ENCODE results near the gene GPR39.

Gene GPR39

DNA sequence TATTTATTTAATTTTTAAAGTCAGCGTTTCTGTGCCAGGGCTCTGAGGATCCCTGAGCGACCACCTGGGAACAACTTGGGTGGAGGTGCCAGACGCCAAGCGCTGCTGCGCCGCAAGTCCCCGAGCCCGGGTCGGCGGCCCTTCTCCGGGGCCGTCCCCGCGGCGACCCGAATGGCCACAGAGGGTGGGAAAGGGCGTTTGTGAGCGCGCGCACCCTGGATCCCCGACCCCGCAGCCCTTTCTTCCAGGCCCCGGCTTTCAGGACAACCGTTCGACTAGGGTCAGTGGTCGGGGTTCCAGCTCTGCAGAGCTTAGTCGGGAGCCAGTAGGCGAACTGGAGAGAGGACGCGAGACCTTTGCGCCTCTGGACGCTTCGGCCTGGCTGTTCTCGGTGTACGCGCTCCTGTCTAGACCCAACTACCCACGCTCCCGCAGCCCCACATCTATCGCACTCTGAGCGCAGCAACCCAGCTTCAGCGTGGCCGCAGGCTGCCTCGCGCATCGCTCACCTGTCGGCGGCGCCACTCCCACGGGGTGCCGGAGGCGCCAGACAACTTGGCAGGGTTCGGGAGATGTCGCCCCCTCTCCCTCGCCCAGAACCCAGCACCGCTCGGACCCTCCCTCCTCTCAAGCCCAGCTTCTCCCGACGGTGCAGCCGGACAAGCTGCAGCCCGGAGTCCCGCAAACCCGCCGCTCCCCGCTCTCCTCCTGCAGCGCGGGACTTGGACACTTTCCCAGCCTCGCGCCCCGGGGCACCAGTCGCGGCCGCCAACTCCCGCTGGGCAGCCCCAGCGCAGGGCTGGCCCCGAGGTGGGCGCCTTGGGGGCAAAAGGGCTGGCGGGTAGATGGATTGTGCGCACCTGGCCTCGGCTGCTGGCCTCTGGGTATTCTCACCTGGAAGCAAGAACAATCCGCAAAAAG lies 252.6 kb downstream of the GPR39 start:
- no peak for DNase-seq (ENCODE audit: low read depth in 1 of 2, low spot score in 1 of 2)

DNA sequence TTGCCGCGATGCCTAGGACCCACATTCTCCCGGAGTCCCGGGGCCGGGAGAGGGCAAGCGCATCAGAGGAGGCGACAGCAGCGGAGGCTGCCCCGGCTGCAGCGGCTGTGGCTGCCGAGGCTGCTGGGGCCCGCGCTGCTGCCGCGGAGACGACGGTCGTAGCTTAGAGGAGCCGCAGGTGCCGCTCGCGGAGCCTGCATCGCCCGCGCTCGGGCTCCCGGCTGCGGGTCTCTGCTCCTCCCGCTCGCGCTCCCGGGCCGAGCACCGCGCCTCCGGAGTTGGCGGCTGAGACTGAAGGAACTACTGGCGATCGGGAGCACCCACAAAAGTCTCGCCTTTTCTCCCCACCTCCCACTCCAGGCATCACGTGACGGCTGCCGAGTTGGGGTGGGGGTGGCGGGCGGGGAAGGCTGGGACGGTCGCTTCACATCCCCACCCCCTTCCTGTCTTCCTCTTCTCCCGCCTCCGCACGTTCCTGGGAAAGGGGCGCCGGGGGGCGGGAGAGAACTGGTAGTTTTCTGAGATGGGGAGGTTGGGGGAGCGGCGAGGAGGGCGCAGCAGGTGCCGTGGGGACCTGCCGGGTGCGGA lies 253.4 kb downstream of the GPR39 start, which contains the start of gene LYPD1:
Gene LYPD1 (minus strand): TSS at position 298 of the 588 bp plus-strand sequence. CDS start 273 bp downstream, at position 25.
- no peak for DNase-seq (ENCODE audit: low read depth in 1 of 2, low spot score in 1 of 2)

DNA sequence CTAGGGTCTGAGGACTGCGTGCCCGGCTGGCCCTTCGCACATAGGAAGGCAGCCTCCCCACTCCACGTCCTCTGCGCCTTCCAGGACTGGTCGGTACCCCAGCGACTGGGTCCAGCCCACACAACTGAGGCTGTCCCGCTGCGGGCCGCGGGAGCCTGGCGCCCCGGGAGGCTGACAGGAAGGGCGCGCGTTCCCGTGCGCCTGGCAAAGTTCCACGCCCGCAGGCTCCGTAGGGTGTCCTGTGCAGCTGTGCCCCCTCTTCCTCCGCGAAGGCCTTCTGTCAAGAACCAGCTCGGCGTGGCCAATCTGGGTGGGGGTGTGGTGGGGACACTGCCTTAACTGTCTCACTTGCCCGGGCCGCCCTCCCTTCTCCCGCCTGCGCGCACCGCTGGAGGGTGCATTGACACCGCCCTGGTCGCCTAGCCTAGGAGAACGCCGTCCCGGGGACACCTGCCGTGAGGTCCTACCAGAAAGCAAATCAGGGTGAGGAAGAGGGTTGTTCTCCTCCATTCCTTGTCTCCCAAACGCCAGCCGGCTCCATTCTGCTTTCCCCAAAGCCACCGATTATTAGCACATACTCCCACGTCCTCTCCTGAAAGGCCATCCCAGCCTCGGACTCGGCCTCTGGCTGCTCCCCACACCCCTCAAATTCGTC lies 254.0 kb downstream of the GPR39 start:
- no peak for DNase-seq (ENCODE audit: low read depth in 1 of 2, low spot score in 1 of 2)

DNA sequence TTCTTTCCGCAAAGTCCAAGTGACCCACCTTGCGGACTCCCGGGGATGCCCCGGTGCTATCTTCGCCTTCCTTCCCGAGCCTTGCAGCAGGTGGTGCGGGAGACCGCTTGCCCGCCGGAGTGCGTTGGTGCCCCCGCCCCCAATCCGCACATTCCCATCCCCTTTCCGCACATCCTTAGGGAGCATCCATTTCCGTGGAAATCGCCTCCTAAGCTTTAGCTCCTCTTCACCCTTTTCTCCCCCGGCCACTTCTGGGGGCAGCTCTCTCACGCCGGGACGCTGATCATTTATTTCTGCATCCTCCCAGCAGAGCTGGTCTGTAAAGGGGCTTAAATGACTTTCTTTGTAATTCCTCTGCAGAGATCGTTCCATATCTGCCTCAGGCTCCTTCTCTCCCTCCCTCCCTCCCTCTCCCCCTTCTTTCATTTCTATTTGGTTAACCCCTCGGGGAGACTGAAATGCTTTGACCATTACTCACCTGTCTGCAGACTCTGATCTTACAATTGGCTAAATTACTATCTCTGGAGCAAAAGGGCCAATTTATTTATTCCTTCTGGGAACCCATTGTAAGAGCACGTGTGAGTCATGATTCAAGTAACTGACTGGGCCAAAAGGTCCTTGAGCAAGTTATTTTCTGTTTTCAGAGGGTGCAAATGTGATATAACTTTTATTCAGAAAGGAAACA lies 254.7 kb downstream of the GPR39 start:
- no peak for DNase-seq (ENCODE audit: low read depth in 1 of 2, low spot score in 1 of 2)

DNA sequence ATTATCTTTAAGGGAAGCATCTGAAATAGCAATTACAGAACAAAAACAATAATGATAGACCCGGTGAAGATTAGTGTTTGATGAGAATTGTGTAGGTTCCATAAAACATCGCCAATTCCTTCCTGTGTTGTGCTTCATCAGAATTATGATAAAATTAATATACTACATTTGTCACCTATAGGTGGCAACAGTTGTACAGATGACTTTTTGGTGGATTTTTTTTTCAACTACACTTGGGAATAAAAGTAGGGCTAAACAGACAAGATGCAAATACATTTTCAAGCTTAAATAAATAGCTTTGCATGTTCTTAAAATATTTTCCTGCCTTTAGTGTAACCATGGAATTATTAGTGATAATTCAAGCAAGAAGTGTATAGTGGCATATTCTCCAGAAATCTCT lies 260.4 kb downstream of the GPR39 start:
- DNase-seq (ENCODE audit: low read depth in 1 of 2, low spot score in 1 of 2): no peak

DNA sequence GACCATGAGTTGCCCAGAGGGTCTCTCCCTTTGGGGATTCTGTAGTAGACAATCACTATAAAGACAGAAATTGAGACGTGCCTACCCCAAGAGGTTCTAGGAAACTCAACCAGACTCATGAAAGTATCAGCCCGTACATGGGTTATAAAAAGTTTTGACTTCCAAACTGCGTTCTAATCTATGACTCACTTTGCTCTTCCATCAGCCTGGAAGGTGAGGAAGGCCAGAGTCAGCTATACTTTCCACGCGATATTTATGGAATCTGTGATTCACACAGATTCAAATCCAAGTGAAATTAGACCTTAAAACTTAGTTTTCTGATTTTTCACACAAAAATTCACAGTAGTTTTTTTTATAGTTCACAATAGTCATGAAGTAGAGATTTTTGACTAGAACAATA lies 261.1 kb downstream of the GPR39 start:
- DNase-seq (ENCODE audit: low read depth in 1 of 2, low spot score in 1 of 2): no peak

DNA sequence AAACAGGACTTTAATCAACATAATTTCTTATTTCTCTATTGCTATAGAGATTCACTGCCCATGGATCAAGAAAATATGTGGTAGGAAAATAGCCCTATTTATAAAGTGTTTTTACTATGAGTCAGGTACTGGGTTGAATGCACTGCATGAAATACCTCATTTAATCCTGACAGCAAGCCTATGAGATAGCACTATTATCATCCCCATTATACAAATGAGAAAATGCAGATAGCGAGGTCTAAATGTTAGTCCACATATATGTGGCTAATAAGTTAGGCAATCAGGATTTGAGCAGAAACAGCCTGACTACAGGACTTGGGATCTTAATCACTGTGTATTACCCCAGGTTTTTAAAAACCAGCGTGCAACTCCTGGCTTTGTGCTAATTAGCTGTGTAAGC lies 261.9 kb downstream of the GPR39 start:
- no peak for DNase-seq (ENCODE audit: low read depth in 1 of 2, low spot score in 1 of 2)

DNA sequence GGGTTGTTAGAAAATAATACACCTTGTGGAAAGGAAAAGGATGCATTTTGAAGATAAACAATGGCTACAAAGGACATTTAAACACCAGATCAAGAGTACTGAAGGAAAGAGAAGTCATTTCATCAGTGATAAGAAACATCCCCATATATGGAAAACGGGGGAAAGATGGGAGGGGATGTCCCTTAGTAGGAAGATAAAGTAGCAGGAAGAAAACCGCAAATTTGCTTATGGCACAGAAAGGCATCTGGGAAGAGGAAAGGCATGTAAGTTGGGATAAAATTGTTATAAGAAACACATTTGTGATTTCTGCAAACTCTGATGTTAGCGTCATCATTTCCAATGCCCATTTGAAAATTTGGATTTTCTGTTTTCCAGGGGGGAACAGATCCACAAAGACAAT lies 263.9 kb downstream of the GPR39 start:
- DNase-seq (ENCODE audit: low read depth in 1 of 2, low spot score in 1 of 2): no peak

DNA sequence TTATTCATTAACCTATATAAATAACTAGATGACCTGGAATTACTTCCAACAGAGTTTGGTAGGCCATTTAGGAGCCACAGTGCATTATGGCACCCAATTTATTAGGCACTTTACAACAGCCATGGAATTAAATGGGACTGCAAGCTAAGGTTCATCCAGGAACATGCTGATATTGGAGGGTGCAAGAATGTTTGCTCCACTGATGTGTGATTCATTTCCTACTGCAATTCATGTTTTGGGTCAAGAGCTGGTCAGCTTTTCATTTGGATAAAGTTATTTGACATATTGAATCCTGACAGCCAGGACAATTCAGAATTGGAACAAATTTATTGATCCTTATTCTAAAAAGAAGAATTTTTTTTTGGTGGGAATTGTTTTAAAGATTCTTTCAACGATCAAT lies 265.2 kb downstream of the GPR39 start:
- no peak for DNase-seq (ENCODE audit: low read depth in 1 of 2, low spot score in 1 of 2)

DNA sequence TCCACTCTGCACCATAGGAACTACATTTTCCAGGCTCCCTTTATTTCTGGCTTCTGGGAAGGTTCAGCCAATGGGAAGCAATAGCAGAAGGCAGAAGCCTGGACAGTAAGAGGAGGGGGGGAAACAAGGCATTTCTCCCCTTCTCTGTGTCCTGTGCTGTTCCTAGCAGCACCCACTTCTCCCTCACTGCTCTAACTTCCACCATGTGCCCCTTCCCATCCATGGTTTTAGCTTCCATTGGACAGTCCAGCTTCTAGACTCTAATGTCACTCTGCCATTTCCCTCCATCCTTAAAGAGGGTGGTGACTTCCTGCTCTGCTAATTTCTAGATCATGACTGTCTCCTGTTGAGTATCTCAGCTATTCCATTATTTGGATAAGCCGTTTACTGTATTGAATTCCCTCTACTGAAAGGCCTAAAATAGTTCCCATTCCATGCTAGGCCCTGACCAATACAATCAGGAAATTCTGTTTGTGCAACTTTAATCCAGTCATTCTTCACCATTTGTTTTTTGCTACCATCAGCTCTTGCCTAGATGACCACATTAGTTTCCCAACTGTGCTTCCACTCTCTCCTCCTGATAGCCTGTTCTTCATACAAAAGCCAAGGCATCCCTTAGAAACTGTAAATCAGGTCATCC lies 274.2 kb downstream of the GPR39 start:
- DNase-seq (ENCODE audit: low read depth in 1 of 2, low spot score in 1 of 2): no peak

DNA sequence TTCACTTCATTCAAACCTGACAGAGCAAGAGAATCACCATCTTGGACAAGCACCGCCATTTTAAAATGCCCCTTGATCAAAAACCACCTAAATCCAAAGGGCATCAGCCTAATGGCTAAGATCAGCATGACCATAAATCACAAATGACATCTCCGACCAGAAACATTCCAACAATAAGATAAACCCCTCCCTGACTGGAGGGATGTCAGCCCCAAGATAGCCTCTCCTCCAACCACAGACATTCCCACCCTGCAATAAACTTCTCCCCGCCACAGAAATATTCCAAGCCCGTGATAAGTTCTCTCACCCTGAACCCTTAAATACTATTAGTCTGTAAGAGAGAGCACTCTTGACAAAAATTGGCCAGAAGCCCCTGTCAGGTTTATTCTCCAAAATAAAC lies 275.0 kb downstream of the GPR39 start:
- no peak for DNase-seq (ENCODE audit: low read depth in 1 of 2, low spot score in 1 of 2)

DNA sequence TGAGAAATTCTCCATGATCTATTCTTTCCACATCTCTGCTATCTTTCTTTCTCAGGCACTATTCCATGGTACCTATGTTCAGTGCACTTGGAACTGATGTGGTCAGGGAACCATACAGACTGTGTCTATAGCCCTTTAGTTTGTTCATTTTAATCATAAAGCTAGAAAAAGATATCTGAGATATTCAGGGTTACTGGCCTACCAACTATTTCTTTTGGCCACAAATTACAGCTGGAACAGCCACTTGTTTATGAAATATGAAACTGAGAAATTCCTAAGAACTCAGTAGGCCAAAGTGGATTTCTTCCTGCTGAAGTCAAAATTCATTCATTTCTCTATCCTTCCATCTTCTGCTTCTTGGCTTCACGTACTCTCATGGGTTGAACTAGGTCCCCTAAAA lies 276.2 kb downstream of the GPR39 start:
- no peak for DNase-seq (ENCODE audit: low read depth in 1 of 2, low spot score in 1 of 2)
